HL-60 (cell line): ENCODE results near the gene ITGB3.

Source experiments
- CTCF ChIP-seq: IDR thresholded peaks from one replicate; pipeline ENCODE4 v1.5.1; 2011; ENCODE audit warnings: low read length, control low read depth, inconsistent platforms; ENCODE audit not compliant: insufficient read depth
- POLR2AphosphoS5 ChIP-seq: IDR thresholded peaks from 2 replicates; pipeline ENCODE4 v1.6.1; 2012; ENCODE audit warnings: low read depth
- SPI1 ChIP-seq: IDR thresholded peaks from 2 replicates; pipeline ENCODE4 v1.6.1; 2012; ENCODE audit warnings: low read depth, mild to moderate bottlenecking, borderline replicate concordance

- no peak for TF ChIP-seq POLR2AphosphoS5
- TF ChIP-seq CTCF = no peak
- TF ChIP-seq SPI1 = no peak
Measured at GRCh38 chr17:47203984-47204721, 49.5 kb upstream of the ITGB3 start.
